ENCODE data around the gene ANO1. TPM values are rescaled to one million over a fixed set of nuclear protein-coding genes. Genes with fewer than 3 reads are reported as not detected.
A peak's percentile ranks its signal among the peaks of the same experiment; 100 is the strongest.

The ANO1 gene
- polyA plus RNA-seq, 10 donors: 6.1 to 13.5 (median 9.4) TPM

DNA sequence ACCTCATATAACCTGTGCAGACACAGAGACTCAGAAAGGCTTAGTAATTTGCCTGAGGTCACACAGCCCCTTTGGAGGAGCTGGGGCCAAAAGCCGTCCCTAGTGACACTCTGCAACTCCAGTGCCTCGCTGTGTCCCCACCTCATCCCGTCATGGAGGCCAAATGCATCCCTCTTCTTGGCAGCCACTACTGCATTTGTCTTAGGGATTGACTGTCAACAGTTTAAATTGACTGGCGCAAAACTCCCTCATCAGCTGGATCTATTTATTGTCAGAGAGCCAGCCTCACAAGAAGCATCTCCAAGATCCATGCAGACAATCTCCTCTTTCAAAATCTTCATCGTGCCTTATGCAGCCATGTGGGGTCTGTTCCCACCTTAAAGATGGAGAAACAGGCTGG, 35.7 kb downstream of the ANO1 start:
- DNase-seq: peak in 2 of 3 donors; percentile 34 to 66

DNA sequence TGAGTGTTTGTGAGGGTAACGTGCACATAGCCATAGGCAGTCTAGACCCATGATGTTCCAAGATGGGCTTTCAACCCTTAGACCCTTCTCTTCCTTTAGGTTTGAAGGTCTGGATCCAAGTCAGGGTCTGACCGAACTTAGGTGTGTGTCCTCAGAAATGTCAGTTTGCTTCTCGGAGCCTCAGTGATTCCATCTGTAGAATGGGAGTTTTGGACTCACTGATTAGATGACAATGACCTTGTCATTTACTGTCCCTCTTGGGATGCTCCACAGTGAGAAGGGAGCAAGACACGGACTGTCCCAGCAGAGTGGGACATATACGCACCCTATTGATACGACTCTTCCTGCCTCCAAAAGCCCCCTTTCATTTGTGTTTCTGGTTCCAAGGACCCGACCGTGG, 37.7 kb downstream of the ANO1 start:
- no peak for DNase-seq

DNA sequence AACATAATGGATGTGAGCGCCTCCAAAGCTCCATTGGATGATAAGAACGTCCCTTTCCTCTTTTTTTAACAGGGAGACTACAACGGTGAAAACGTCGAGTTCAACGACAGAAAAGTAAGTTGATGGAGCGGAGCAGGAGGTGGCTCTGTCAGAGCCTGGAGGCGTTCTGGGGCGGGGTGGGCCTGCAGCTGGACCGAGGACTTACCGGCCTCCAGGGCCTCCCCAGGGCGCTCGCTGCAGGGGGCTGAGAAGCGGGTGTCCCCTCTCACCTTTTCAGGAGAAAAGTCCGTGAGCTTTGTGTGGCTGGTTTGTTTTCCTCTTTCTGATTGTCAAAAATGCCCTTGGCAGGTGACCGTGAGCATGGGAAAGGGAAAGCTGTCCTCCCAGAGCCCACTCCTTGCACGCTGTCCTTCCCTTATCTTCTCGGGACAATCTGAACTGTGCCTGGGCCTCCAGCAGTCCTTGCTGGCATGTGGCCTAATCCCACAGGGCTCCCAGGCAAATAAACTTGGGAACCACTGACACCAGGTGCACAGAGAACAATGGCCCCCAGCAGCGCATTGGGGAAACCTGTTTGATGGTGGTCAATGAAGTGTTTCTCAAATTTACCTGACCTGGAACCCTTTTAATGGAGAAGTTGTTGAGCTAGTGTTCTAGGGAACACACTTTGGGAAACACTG, 38.4 kb downstream of the ANO1 start:
- DNase-seq: no peak

DNA sequence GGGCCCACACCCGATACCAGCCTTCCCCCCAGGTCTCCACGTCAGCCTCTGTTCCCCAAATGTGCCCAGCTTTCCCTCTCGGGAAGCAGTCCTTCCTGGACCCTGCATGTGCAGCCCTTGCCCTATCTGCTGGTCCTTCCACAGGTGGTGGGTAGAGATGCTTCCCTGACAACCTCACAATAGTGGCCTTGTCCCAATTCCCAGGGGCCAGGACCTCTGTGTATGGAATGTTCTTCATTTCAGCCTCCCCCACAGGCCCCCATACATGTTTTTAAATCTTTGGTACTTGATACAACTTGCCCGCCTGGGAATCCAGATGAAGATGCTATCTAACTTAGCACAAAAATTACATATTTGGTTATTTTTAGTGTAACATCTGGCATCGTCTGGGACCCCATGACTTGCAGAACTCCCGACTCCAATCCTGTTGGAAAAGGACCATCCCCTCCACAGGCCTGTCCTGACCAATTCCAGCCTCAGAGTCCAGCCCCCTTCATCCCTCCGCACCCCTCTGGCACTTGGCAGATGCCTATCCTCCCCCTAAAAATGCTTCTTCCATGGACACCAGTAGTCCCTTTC, 39.5 kb downstream of the ANO1 start:
- DNase-seq: no peak

DNA sequence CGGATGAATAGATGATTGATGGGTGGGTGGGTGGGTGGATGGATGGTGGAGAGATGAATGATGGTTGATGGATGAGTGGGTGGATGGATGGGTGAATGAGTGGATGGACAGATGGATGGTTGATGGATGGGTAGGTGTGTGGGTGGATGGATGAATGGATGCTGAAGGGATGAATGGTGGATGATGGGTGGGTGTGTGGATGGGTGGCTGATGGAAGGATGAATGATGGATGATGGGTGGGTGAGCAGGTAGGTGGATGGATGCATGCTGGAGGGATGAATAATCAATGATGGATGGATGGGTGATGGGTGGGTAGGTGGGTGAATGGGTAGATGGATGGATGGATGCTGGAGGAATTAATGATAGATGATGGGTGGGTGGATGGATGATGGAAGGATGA, 40.5 kb downstream of the ANO1 start:
- DNase-seq: no peak

DNA sequence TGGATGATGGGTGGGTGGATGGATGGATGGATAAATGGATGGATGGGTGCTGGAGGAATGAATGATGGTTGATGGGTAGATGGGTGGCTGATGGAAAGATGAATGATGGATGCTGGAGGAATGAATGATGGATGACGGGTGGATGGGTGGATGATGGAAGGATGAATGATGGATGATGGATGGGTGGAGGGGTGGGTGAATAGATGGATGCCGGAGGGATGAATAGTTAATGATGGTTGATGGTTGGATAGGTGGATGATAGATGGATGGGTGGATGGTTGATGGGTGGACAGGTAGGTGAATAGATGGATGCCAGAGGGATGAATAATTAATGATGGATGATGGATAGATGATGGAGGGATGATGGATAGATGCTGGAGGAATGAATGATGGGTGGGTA, 41.4 kb downstream of the ANO1 start:
- no peak for DNase-seq

DNA sequence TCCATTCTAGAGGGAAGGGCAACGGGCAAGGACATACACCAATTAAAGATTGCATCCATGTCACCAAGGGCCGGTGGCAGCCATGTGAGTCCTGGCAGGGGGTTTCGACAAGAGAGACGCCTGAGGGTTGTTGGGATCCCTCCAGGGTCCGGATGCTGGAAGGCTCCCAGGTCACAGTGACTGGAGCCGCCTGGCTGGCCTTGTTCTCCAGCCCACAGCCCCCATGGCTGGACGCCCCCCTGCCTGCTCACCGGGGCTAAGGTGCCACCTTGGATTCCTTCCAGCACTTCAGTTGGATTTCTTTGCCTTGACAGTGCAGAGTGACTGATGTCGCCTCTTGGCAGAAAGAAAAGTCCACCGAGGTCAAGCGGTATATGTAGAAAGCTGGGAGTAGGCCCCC, 42.6 kb downstream of the ANO1 start:
- no peak for DNase-seq

DNA sequence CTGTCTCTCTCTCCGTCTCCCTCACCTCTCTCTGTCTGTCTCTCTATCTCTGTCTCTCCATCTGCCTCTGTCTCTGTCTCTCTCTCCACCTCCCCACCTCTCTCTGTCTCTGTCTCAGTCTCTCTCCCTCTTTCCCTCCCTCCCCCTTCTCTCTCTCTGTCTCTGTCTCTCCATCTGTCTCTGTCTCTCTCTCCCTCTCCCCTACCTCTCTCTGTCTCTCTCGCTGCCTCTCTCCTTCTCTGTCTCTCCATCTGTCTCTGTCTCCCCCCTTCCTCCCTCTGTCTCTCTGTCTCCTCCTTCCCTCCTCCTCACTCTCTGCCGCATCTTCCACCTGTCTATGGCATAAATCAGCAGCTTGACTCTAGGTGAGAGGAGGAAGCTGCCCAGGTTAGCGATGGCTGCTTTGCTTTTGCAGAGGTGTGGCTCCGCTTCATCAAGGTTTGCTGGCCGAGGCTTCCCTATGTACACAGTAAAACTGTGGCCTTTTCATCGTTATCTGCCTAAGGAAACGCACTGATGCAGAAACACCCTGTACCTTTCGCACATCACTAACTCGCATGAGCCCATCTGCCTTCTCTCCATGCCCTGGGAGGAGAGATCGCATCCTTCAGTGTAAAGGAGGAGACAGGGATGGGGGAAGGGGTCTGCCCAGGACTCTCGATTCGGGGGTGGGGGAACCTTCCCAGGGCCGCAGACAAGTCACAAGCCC, 44.5 kb downstream of the ANO1 start:
- DNase-seq: no peak

DNA sequence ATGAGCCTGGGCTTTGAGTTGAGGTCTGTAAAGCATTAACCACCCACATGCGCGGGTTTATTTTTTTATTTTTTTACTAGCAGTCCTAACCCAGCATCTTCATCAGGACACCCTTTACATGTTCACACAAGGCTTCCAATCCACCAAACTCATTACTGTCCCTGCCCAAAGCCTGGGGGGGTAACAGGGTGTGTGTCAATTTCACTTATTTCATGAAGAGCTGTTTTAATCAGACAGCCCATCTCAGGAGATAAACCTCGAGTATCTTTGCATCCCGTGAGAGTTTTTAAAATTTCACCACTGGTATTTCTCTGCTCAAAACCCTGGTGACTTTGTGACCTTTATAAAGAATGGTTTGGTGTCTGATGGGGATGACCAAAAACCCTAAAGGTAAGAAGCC, 45.6 kb downstream of the ANO1 start:
- DNase-seq: no peak

DNA sequence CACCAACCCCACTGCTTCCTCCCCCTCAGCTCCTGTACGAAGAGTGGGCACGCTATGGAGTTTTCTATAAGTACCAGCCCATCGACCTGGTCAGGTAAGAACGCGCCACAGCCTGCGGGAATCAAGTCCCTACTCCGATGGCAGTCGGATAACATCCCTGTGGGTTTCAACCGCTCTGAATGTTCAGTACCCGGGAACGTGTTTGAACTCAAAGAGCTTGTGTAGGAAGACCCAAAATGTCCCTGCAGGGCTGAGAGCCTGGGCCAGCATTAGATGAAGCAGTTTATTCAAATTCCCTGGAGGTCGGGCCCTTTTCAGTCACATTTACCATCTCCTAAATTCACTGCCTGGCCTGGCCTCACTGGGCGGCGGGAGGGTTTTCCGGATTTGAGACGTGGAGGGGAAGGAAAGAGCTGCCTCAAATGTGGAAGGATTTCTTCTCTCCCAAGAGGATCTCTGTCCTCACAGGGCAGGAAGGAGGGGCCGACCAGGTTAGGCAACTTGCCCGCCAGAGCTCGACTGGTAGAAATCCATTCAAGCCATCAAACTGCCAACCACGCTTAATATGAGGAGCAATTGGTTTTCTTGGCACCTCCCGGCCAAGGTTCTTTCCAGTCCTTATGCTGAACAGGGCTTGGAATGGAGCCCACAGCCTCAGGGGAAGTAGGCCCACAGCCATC, 46.3 kb downstream of the ANO1 start:
- DNase-seq: no peak

DNA sequence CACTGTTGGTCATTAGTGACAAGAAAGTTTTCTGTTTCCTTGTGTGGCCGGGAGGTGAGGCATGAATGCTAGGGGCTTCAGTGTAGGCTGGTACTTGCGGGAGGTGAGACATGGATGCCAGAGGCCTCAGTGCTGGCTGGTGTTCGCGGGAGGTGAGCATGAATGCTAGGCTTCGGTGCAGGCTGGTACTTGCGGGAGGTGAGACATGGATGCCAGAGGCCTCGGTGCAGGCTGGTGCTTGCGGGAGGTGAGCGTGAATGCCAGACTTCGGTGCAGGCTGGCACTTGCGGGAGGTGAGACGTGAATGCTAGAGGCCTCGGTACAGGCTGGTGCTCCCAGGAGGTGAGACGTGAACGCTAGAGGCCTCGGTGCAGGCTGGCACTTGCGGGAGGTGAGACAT, 48.4 kb downstream of the ANO1 start:
- DNase-seq: no peak

DNA sequence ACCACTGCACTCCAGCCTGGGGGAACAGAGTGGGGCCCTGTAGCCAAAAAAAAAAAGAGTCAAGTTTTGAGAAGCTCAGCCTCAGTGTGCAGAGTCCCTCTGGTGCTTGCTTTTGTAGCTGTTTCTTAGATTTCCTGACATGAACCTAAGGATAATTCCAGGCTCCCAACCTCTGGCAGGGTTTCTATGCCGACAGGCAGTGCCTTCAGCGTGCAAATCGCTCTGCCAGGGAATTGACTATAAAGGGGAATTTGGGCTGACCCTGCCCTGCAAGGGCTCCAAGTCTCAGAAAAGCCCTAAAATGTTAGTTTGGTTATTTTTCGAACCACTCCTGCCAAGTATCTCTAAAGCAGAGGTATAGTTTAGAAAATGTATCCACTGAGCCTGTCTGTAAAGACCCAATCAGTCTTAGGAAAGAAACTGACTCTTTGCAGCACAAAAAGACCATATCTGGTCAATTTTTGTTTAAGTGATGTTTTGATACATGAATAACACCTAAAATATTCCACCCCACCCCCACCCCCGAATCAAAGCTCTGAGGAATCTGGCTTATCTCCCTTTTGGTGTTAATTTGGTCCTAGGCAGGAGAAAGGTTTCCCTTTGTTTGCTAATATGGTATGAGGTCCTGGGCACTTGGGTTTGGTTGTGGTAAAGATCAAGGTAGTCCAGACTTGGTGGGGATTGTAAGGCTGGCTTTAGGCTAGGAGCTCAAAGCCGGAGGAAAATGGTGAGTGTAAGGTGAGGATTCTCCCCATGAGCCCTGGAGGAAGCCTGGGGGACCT, 49.7 kb downstream of the ANO1 start:
- DNase-seq: no peak

DNA sequence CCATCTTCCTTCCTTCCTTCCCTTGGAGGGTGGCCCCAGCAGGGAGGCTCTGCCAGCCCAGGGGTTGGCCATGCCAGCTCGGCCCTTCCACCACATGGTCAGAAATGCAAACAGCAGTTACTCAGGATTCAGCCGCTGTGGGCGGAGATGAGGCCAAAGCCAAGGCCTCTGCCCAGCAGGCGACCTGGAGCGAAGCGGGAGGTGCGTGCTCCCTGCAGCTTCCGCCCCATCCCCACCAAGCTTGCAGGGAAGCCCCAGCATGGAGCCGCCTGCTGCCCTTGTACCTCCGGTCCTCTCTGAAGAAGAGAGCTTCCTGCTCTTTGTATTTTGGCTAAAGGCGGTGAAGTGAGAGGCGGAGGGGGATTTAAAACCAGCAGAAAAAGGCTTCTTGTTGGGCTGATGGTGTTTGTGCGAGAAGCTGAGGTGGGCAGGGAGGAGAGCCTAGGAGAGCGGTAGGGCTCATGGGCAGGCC, 50.4 kb downstream of the ANO1 start:
- no peak for DNase-seq

DNA sequence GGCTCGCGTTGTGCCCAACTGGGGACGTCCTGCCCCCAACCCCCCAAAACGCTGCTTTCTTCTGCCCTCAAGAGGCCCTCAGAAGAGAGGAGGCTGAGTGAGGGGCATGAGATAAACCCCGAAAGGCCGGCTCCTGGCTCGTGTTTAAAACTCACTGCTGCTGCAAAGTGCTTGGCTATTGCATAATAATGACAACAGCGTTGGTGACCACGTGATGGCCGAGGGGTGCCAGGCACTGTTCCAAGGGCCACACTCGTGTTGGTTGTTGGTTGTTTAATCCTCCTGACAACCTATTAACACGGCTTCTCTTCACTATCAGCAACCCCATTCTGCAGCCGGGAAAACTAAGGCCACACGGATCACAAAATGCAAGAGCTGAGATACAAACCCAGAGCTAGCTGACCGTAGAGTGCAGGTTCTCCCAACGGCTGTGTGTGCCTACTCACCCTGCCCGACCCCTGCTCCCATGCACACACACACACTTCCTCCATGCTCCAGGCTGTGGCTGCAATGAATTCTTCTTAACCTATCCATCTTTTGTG, 51.0 kb downstream of the ANO1 start:
- no peak for DNase-seq

DNA sequence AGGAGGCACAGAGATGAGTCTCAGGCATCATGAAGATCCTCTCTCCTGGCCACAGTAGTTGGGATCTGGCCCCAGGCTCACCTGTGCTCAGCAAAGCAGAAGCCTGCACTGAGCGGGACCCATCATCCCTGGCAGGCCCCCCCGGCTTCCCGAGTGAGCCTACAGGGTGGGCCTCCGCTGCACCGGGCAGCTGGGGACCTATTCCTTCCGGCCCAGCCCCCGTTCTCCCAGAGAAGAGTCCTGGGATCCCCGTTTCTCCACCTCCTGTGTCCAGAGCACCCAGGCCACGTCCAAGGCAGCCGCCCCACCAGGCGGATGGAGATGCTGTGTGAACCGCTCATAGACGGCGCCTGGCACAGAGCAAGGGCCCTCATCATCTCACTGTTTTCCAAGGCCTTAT, 52.5 kb downstream of the ANO1 start:
- no peak for DNase-seq

DNA sequence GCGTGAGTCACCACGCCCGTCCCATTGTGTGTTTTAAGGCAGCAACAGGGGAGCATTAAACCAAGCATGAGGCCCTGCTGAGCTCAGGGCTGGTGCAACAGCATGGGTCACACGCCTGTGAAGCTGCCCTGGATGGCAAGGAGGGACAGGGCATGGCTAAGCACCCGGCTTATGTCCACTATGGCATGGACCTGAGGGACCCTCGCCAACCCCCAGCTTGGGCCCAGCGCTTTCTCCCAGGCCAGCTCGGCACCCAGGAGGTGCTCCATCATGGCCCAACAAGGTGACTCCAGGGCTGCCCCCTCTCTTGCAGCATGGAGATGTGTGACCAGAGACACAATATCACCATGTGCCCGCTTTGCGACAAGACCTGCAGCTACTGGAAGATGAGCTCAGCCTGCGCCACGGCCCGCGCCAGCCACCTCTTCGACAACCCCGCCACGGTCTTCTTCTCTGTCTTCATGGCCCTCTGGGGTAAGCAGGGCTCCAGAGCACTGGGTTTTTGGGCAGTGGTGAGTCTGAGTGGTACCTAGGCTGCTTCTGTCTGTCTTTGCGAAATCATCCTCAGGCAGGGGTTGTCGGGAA, 53.6 kb downstream of the ANO1 start:
- DNase-seq: no peak

DNA sequence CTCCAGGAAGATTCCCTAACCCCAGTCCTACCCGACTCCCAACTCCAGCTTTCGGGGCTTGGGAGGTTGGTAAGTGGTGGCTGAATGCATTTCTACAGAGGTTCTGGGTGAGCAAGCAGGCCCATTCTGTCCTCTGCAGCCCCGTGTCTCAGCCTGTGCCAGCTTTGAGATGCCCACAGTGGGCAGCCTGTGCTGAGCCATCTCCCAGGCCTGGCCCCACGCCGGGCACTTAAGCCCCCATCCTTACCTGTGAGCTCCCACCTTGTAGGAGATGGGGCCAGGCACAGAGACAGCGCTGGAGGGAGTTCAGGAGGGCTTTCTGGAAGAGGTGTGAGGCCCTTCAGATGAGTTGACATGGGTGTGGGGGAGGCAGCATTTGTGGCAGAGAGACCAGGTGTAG, 54.5 kb downstream of the ANO1 start:
- no peak for DNase-seq

DNA sequence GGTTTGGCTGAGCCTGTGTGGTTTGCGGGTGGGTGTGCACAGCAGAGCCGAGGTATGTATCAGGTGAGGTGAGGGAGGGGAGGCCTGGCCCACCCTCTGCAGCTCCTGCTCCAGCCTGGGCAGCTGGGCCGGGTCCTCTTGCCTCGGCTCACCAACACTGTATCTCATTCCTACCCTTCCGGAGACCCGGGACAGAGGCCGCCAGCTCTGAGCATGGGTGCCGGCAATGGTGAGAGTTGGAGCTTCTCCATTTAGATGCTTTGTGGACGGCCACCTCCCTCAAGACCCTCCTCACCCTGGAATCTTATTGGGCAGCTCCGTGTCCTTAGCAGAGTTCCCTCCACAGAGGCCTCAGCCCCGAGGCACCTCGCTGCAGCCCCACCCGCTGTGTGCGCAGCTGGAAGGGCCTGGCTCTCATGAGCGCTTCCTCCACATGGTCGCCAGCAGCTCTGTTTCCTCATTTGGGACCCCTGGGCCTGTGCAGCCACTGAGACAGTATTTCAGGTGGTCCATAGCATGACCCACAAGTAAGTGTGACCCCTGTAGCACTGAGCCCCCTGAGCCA, 55.7 kb downstream of the ANO1 start:
- peak in 1 of 3 donors; percentile 58 for DNase-seq

DNA sequence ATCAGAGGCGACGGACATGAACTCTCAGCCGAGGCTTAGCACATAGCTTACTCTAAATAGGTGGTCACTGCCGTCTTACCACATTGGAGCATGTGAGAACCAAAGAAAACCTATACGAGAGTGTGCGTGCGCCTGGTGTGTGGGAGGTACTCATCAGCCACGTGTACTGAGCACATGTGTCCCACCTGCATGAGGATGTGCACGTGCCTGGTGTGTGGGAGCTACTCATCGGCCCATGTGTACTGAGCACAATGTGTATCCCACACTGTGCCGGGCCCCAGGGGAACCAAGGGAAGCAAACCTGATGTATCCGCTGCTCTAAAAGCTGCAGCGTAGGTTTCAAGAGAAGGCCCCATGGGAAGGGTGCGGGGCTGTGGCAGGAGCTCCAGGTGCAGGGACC, 56.4 kb downstream of the ANO1 start:
- no peak for DNase-seq

DNA sequence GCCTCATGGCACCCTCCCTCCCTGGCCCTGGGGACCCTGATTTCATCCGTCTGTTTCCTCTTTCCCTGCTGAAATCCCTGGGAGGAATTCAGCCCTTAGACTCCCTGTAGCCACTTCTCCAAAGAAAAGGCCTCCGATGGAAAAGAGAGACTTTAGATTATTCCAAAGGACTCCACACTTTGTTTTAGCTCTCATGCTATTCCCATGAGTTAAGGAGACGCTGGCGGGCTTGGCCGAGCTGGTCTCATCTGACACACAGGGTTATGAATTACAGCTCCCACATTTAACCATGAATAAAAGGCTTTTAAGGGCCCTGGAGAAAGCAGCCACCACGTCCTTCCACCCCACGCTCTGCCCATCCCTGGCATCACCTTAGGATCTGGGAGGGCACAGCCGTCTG, 57.0 kb downstream of the ANO1 start:
- DNase-seq: no peak

DNA sequence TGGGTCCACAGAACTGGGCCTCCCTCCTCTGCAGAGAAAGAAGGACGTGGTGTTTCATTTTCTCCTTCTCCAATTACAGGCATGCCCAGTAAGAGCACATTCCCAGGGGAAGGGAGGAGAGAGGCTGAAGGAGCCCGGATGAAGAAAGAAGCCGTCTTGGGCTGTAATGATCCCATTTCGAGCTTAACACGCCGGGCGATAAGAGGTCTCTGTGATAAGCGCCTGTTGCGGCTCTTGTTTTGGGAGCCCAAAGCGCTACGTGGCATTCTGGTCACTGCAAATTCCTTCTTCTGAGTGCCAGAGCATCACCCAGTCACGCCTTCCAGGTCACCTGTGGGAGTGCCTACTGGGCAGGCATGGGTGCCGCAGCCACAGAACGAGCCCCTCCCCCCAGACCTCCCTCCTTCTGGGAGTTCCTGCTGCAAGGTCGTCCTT, 57.5 kb downstream of the ANO1 start:
- peak in 1 of 3 donors; percentile 40 for DNase-seq
